ENCODE results near the gene TANC1.

- TF ChIP-seq POLR2A (IDR thresholded peaks at IDR 0.05) (no peak), CTCF (IDR thresholded peaks at IDR 0.05) (no peak), POLR2AphosphoS5 (IDR thresholded peaks at IDR 0.05) (no peak)
Measured at GRCh38 chr2:159131267-159131913, 162.9 kb downstream of the TANC1 start.
